Keratinocyte (primary cell): Measurements from ENCODE around the gene TRA2B.

ENCODE experiments used
- CTCF ChIP-seq, 3 experiments: IDR thresholded peaks in 1 of 3; conservative IDR thresholded peaks in 1 of 3; optimal IDR thresholded peaks in 1 of 3; 2 replicates in 2 of 3; 3 replicates in 1 of 3; pipeline versions ENCODE3 to v1.5.1; 2011; ENCODE audit warnings: low read length in 3 of 3, mild to moderate bottlenecking in 3 of 3, moderate library complexity in 2 of 3, control low read depth in 1 of 3, inconsistent platforms in 1 of 3; ENCODE audit not compliant: insufficient read depth in 2 of 3; ENCODE audit errors: extremely low read depth in 1 of 3
- EZH2 ChIP-seq: IDR thresholded peaks from one replicate; pipeline ENCODE4 v1.6.1; 2012; ENCODE audit warnings: inconsistent platforms, mild to moderate bottlenecking, low read length, moderate library complexity

- TF ChIP-seq CTCF (optimal IDR thresholded peaks at IDR 0.05 in 1 of 3, IDR thresholded peaks at IDR 0.05 in 1 of 3, conservative IDR thresholded peaks at IDR 0.05 in 1 of 3; ENCODE audit: extremely low read depth in 1 of 3, insufficient read depth in 2 of 3, low read length in 3 of 3) (no peak), EZH2 (no peak)
Observed at GRCh38 chr3:185936273-185936629, 1.6 kb downstream of the TRA2B start.
